ENCODE data around the gene SLC38A4.

Gene SLC38A4

GRCh38 chr12:46783871-46784270 is 41.9 kb downstream of the SLC38A4 start:
- TF ChIP-seq CTCF (IDR thresholded peaks at IDR 0.05; ENCODE audit: low read depth, low read length, missing control alignments): no peak
- DNase-seq (ENCODE audit: low read depth): no peak
- H3K4me3 ChIP-seq (ENCODE audit: low read depth, low read length): no peak overlapping the region

GRCh38 chr12:46779879-46780278 is 45.9 kb downstream of the SLC38A4 start:
- no peak overlapping the region for H3K4me3 ChIP-seq (ENCODE audit: low read depth, low read length)
- DNase-seq (ENCODE audit: low read depth): no peak
- no peak for TF ChIP-seq CTCF (IDR thresholded peaks at IDR 0.05; ENCODE audit: low read depth, low read length, missing control alignments)

- no peak for TF ChIP-seq CTCF (IDR thresholded peaks at IDR 0.05; ENCODE audit: low read depth, low read length, missing control alignments)
- no peak overlapping the region for H3K4me3 ChIP-seq (ENCODE audit: low read depth, low read length)
- no peak for DNase-seq (ENCODE audit: low read depth)
Observed at GRCh38 chr12:46779063-46779462, 46.7 kb downstream of the SLC38A4 start.

- no peak for DNase-seq (ENCODE audit: low read depth)
- H3K4me3 ChIP-seq (ENCODE audit: low read depth, low read length): no peak overlapping the region
- TF ChIP-seq CTCF (IDR thresholded peaks at IDR 0.05; ENCODE audit: low read depth, low read length, missing control alignments): no peak
Observed at GRCh38 chr12:46778415-46778814, 47.4 kb downstream of the SLC38A4 start.

GRCh38 chr12:46777587-46777986 is 48.2 kb downstream of the SLC38A4 start:
- TF ChIP-seq CTCF (IDR thresholded peaks at IDR 0.05; ENCODE audit: low read depth, low read length, missing control alignments): no peak
- no peak overlapping the region for H3K4me3 ChIP-seq (ENCODE audit: low read depth, low read length)
- DNase-seq (ENCODE audit: low read depth): no peak

GRCh38 chr12:46775796-46776195 is 50.0 kb downstream of the SLC38A4 start:
- no peak for DNase-seq (ENCODE audit: low read depth)
- no peak overlapping the region for H3K4me3 ChIP-seq (ENCODE audit: low read depth, low read length)
- no peak for TF ChIP-seq CTCF (IDR thresholded peaks at IDR 0.05; ENCODE audit: low read depth, low read length, missing control alignments)

- DNase-seq (ENCODE audit: low read depth): no peak
- no peak overlapping the region for H3K4me3 ChIP-seq (ENCODE audit: low read depth, low read length)
- TF ChIP-seq CTCF (IDR thresholded peaks at IDR 0.05; ENCODE audit: low read depth, low read length, missing control alignments): no peak
Observed at GRCh38 chr12:46774322-46774633, 51.5 kb downstream of the SLC38A4 start.
